ENCODE measurements around the gene CS. TPM values are rescaled to one million over a fixed set of nuclear protein-coding genes. Genes with fewer than 3 reads are reported as not detected.

The CS gene
- total and polyA plus RNA-seq, 7 experiments from 2014 or later: 57.6 to 241 (median 132) TPM

DNA sequence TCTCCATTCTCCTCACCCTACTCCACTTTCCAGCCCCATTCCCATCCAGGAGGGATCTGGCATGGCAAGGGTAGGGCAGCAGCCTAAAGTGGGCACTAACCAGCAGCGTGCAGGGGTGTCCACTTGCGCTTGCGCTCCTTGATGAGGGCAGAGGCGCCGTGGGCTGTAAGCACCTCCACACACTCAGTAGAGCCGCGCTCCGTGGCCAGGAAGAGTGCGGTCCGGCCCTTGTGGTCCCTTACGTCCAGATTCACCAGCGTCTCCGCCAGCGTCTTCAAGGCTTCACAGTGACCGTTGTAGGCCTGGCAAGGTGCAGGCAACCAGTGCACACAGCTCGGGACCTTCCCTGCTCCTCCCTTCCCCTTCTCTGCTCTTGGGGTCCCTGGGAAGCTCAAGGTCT, 52.2 kb downstream of the CS start:
- Histone ChIP-seq H3K36me3 (ENCODE audit: control insufficient read depth in 2 of 3, insufficient read depth in 3 of 3, low read length in 3 of 3) (peaks cover 13 to 86% (median 44%) of the 10 kb centered on the region in 3 experiments), H3K9me3 (ENCODE audit: control insufficient read depth in 2 of 3, low read length in 3 of 3) (no peaks in the 10 kb centered on the region), H3K4me1 (ENCODE audit: control insufficient read depth in 2 of 2, insufficient read depth in 2 of 2, low read length in 2 of 2) (no peaks in the 10 kb centered on the region), H3K4me3 (ENCODE audit: low read length) (no peak overlapping the region), H3K27me3 (ENCODE audit: control insufficient read depth in 2 of 2, insufficient read depth in 2 of 2, low read length in 2 of 2) (no peaks in the 10 kb centered on the region), H3K27ac (ENCODE audit: low read depth, low read length) (no peak overlapping the region)
- ATAC-seq (no peak), DNase-seq (no peak)
- Mint-ChIP-seq H3K36me3 (peaks cover 4 to 41% (median 11%) of the 10 kb centered on the region in 5 donors), H3K27ac (no peak overlapping the region), H3K4me1 (peaks cover 0 to 3% (median 0%) of the 10 kb centered on the region in 7 donors), H3K27me3 (no peaks in the 10 kb centered on the region), H3K9me3 (no peaks in the 10 kb centered on the region), H3K4me3 (no peak overlapping the region)
- intact Hi-C loops (cut with micrococcal nuclease): no loop called here
- POLR2A ChIA-PET: interaction anchor here (0.7 to 1.6 kb wide), 3 partner anchors 10 to 51 kb away, joined by 3 to 6 read pairs (median 4); partner anchors contain the start of gene ANKRD52
- CTCF ChIA-PET: interaction anchor here (0.9 kb wide), 1 partner anchor 10 kb away, joined by 3 read pairs; the partner anchor contains the start of gene ANKRD52

DNA sequence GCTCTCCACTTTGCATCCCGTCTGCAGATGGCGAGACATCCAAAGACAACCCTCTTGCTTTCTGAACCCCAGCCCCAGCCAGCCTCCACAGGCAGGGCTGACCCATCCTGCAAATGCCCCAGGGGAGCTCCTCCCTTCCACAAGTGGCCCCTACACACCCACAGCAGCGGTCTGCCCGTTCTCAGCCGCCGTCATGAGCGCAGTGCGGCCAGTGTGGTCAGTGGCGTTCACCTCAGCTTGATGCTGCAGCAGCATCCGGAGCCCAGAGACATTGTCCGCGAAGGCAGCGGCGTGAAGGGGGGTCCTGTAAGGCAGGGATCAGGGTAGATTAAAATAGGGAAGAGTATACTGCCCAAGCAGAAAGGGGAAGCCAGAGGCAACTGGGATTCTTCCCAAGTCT, 55.6 kb downstream of the CS start:
- Histone ChIP-seq H3K27me3 (ENCODE audit: control insufficient read depth in 2 of 2, insufficient read depth in 2 of 2, low read length in 2 of 2) (no peaks in the 10 kb centered on the region), H3K36me3 (ENCODE audit: control insufficient read depth in 2 of 3, insufficient read depth in 3 of 3, low read length in 3 of 3) (peaks cover 3 to 96% (median 45%) of the 10 kb centered on the region in 3 experiments), H3K9me3 (ENCODE audit: control insufficient read depth in 2 of 3, low read length in 3 of 3) (no peaks in the 10 kb centered on the region), H3K4me3 (ENCODE audit: low read length) (no peak overlapping the region), H3K4me1 (ENCODE audit: control insufficient read depth in 2 of 2, insufficient read depth in 2 of 2, low read length in 2 of 2) (no peaks in the 10 kb centered on the region), H3K27ac (ENCODE audit: low read depth, low read length) (no peak overlapping the region)
- ChIA-PET POLR2A (interaction anchor here (0.6 kb wide), 1 partner anchor 36 kb away, joined by 3 read pairs; no protein-coding TSS in a partner anchor), CTCF (no interaction called here)
- no peaks in the 10 kb centered on the region for H3K27me3 Mint-ChIP-seq
- no peaks in the 10 kb centered on the region for H3K9me3 Mint-ChIP-seq
- peaks cover 0 to 45% (median 10%) of the 10 kb centered on the region in 5 donors for H3K36me3 Mint-ChIP-seq
- no peak overlapping the region for H3K27ac Mint-ChIP-seq
- no peak for ATAC-seq
- intact Hi-C loops (cut with micrococcal nuclease): no loop called here
- DNase-seq: no peak
- H3K4me1 Mint-ChIP-seq: peaks cover 0 to 4% (median 0%) of the 10 kb centered on the region in 7 donors
- no peak overlapping the region for H3K4me3 Mint-ChIP-seq

- ATAC-seq (no peak), DNase-seq (no peak)
- CTCF ChIA-PET: interaction anchor here (0.7 kb wide), 1 partner anchor 10 kb away, joined by 3 read pairs; no protein-coding TSS in a partner anchor
- no peaks in the 10 kb centered on the region for H3K9me3 Mint-ChIP-seq
- Histone ChIP-seq H3K27ac (ENCODE audit: low read depth, low read length) (no peak overlapping the region), H3K27me3 (ENCODE audit: control insufficient read depth in 2 of 2, insufficient read depth in 2 of 2, low read length in 2 of 2) (no peaks in the 10 kb centered on the region), H3K4me1 (ENCODE audit: control insufficient read depth in 2 of 2, insufficient read depth in 2 of 2, low read length in 2 of 2) (no peaks in the 10 kb centered on the region), H3K9me3 (ENCODE audit: control insufficient read depth in 2 of 3, low read length in 3 of 3) (no peaks in the 10 kb centered on the region), H3K36me3 (ENCODE audit: control insufficient read depth in 2 of 3, insufficient read depth in 3 of 3, low read length in 3 of 3) (peaks cover 0 to 98% (median 45%) of the 10 kb centered on the region in 3 experiments), H3K4me3 (ENCODE audit: low read length) (no peak overlapping the region)
- H3K27me3 Mint-ChIP-seq: no peaks in the 10 kb centered on the region
- H3K27ac Mint-ChIP-seq: no peak overlapping the region
- H3K36me3 Mint-ChIP-seq: peaks cover 0 to 40% (median 10%) of the 10 kb centered on the region in 5 donors
- intact Hi-C loops (cut with micrococcal nuclease): no loop called here
- H3K4me3 Mint-ChIP-seq: no peak overlapping the region
- H3K4me1 Mint-ChIP-seq: peaks cover 0 to 4% (median 0%) of the 10 kb centered on the region in 7 donors
- POLR2A ChIA-PET: no interaction called here
These were observed 56.4 kb downstream of the CS start for GRCh38 chr12:56243731-56244181.

GRCh38 chr12:56242986-56243385, 57.1 kb downstream of the CS start:
- no peaks in the 10 kb centered on the region for H3K9me3 ChIP-seq (ENCODE audit: control insufficient read depth in 2 of 3, low read length in 3 of 3)
- H3K36me3 ChIP-seq (ENCODE audit: control insufficient read depth in 2 of 3, insufficient read depth in 3 of 3, low read length in 3 of 3): peaks cover 0 to 95% (median 42%) of the 10 kb centered on the region in 3 experiments
- Mint-ChIP-seq H3K27ac (no peak overlapping the region), H3K9me3 (no peaks in the 10 kb centered on the region), H3K27me3 (no peaks in the 10 kb centered on the region), H3K4me3 (no peak overlapping the region), H3K4me1 (peaks cover 0 to 4% (median 0%) of the 10 kb centered on the region in 7 donors), H3K36me3 (peaks cover 0 to 40% (median 10%) of the 10 kb centered on the region in 5 donors)
- intact Hi-C loops (cut with micrococcal nuclease): no loop called here
- no peaks in the 10 kb centered on the region for H3K4me1 ChIP-seq (ENCODE audit: control insufficient read depth in 2 of 2, insufficient read depth in 2 of 2, low read length in 2 of 2)
- no peak for ATAC-seq
- no peak for DNase-seq
- ChIA-PET CTCF (interaction anchor here (1.0 kb wide), 1 partner anchor 81 kb away, joined by 5 read pairs; no protein-coding TSS in a partner anchor), POLR2A (no interaction called here)
- H3K4me3 ChIP-seq (ENCODE audit: low read length): no peak overlapping the region
- H3K27ac ChIP-seq (ENCODE audit: low read depth, low read length): no peak overlapping the region
- H3K27me3 ChIP-seq (ENCODE audit: control insufficient read depth in 2 of 2, insufficient read depth in 2 of 2, low read length in 2 of 2): no peaks in the 10 kb centered on the region

- Mint-ChIP-seq H3K27me3 (no peaks in the 10 kb centered on the region), H3K4me1 (peaks cover 0 to 4% (median 0%) of the 10 kb centered on the region in 7 donors), H3K4me3 (no peak overlapping the region), H3K36me3 (peaks cover 0 to 32% (median 10%) of the 10 kb centered on the region in 5 donors), H3K27ac (peak overlapping the region in 1 of 9 donors; percentile 12), H3K9me3 (no peaks in the 10 kb centered on the region)
- CTCF ChIA-PET: interaction anchor here (0.6 to 1.0 kb wide), 3 partner anchors 34 to 143 kb away, joined by 3 to 7 read pairs (median 5); no protein-coding TSS in a partner anchor
- DNase-seq: no peak
- Histone ChIP-seq H3K4me3 (ENCODE audit: low read length) (no peak overlapping the region), H3K27ac (ENCODE audit: low read depth, low read length) (no peak overlapping the region), H3K27me3 (ENCODE audit: control insufficient read depth in 2 of 2, insufficient read depth in 2 of 2, low read length in 2 of 2) (no peaks in the 10 kb centered on the region), H3K9me3 (ENCODE audit: control insufficient read depth in 2 of 3, low read length in 3 of 3) (no peaks in the 10 kb centered on the region), H3K4me1 (ENCODE audit: control insufficient read depth in 2 of 2, insufficient read depth in 2 of 2, low read length in 2 of 2) (no peaks in the 10 kb centered on the region), H3K36me3 (ENCODE audit: control insufficient read depth in 2 of 3, insufficient read depth in 3 of 3, low read length in 3 of 3) (peaks cover 0 to 90% (median 33%) of the 10 kb centered on the region in 3 experiments)
- ATAC-seq: no peak
- POLR2A ChIA-PET: no interaction called here
- intact Hi-C loops (cut with micrococcal nuclease): no loop called here
These were observed 58.5 kb downstream of the CS start for GRCh38 chr12:56241424-56242303.

DNA sequence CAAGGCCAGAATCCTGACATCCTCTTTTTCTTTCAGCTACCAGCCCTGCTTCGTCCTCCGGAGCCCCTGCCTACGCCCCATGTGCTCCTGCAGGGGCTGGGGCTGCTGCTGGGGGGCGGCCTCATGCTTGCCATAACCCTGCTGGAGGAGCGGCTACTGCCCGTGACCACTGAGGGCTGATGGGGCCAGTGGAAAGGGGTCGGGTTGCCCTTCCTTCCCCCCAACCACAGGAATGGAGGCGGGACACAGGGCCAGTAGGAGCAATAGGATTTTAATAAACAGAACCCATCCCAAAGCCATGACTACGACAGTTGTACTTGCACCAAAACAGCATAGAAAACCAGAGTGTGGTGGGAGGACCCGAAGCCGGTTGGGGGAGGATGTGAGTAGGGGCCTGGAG, 62.6 kb downstream of the CS start:
- Histone ChIP-seq H3K27me3 (ENCODE audit: control insufficient read depth in 2 of 2, insufficient read depth in 2 of 2, low read length in 2 of 2) (no peaks in the 10 kb centered on the region), H3K4me3 (ENCODE audit: low read length) (no peak overlapping the region), H3K4me1 (ENCODE audit: control insufficient read depth in 2 of 2, insufficient read depth in 2 of 2, low read length in 2 of 2) (no peaks in the 10 kb centered on the region), H3K27ac (ENCODE audit: low read depth, low read length) (no peak overlapping the region), H3K36me3 (ENCODE audit: control insufficient read depth in 2 of 3, insufficient read depth in 3 of 3, low read length in 3 of 3) (peaks cover 0 to 49% (median 13%) of the 10 kb centered on the region in 3 experiments), H3K9me3 (ENCODE audit: control insufficient read depth in 2 of 3, low read length in 3 of 3) (no peaks in the 10 kb centered on the region)
- ChIA-PET POLR2A (no interaction called here), CTCF (interaction anchor here (1.4 kb wide), 1 partner anchor 21 kb away, joined by 3 read pairs; the partner anchor contains the start of gene ANKRD52)
- H3K27ac Mint-ChIP-seq: peak overlapping the region in 1 of 9 donors; percentile 43
- ATAC-seq (no peak), DNase-seq (no peak)
- H3K4me1 Mint-ChIP-seq: peaks cover 0 to 1% (median 0%) of the 10 kb centered on the region in 7 donors
- H3K36me3 Mint-ChIP-seq: peaks cover 0 to 17% (median 4%) of the 10 kb centered on the region in 5 donors
- intact Hi-C loops (cut with micrococcal nuclease): no loop called here
- H3K27me3 Mint-ChIP-seq: no peaks in the 10 kb centered on the region
- H3K4me3 Mint-ChIP-seq: no peak overlapping the region
- H3K9me3 Mint-ChIP-seq: no peaks in the 10 kb centered on the region
